Activated CD8-positive, alpha-beta memory T cell treated with anti-CD3 and anti-CD28 coated beads for 36 hours (primary cell): Measurements from ENCODE around the gene CSF3. TPM values are rescaled to one million over a fixed set of nuclear protein-coding genes. Genes with fewer than 3 reads are reported as not detected.
"Not testable (repeated sequence)": the region's sequence is repeated elsewhere in the genome, so short reads cannot be mapped to it uniquely, and the experiment has no call there.

Experiments used
- CTCF ChIA-PET: fragments of 350-600 bp; sonication (Branson Sonifier 250); formaldehyde crosslinking; loops from one replicate; lab custom pipeline; 2021; ENCODE audit warnings: antibody characterized with exemption; lab: Charles Lee
- POLR2A ChIA-PET: fragments of 350-600 bp; sonication (Branson Sonifier 250); formaldehyde crosslinking; loops from one replicate; lab custom pipeline; 2021; ENCODE audit warnings: antibody characterized with exemption; lab: Charles Lee
- total RNA-seq, 2 experiments: library from RNA; stranded (reverse); gene quantifications; one replicate each; pipeline ENCODE4 v1.2.3, GENCODE V29; 2021

The CSF3 gene
- total RNA-seq, 2 experiments from 2014 or later, result not detected

DNA sequence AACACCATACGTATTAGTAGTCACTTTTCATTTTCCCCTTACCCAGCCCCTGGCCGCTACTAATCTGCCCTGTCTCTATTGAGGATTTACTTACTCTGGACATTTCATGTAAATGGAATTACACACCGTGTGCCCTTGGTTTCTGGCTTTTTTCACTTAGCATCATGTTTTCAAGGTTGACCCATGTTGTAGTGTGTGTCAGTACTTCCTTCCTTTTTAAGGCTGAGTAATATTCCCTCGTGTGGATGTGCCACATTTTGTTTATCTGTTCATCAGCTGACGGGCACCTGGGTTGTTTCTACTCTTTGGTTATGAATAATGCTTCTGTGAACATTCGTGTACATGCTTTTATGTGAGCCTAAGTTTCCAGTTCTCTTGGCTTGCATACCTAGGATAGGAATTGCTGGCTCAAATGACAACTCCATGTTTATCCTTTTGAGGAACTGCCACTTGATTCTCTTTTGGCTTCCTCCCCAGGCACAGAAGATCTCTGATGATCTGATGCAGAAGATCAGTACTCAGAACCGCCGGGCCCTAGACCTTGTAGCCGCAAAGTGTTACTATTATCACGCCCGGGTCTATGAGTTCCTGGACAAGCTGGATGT is 26.9 kb upstream of the CSF3 start:
- CTCF ChIA-PET, result no interaction called here

DNA sequence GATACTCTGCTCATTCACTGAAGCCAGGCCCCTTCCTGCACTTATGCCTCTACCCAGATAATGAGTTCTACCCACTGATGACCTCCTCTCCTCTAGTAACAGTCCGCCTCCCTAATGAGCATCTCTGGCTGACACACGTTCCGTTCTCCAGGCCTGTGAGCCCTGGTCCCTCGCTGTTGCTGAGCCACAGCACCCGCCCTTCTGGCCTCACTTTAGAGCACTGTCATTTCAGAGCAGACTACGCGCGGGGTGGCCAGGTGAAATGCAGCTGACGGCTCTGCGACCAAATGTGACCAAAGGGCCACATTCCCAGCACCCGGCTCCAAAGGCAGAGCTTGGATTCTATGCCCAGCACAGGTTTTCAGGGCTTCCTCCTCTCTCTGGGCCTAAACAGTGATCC is 20.8 kb upstream of the CSF3 start:
- ChIA-PET CTCF (no interaction called here), POLR2A (no interaction called here)

More for the DNA sequence above, 26.9 kb upstream of the CSF3 start:
- POLR2A ChIA-PET, result interaction anchor here (0.6 kb wide), 1 partner anchor 15 kb away, joined by 5 read pairs; no protein-coding TSS in a partner anchor

DNA sequence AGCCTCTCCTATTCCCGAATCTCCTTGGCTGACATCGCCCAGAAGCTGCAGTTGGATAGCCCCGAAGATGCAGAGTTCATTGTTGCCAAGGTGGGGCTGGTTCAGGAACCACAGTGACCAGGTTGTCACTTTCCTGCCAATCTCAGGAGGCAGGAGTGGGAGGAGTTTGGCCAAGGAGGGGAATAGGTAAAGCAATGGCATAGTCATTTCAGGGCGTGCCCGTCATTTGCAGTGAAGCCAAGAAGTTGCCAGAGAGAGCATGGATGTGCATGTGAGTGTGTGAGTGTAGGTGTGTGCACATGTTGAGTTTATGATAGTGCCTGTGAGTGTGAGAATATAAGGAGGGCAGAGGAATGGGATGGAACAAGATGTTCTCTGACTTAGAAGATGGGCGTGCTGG is 19.8 kb upstream of the CSF3 start:
- ChIA-PET POLR2A (interaction anchor here (0.7 kb wide), 1 partner anchor 316 kb away, joined by 3 read pairs; no protein-coding TSS in a partner anchor), CTCF (interaction anchor here (1.5 kb wide), 1 partner anchor 32 kb away, joined by 4 read pairs; no protein-coding TSS in a partner anchor)

DNA sequence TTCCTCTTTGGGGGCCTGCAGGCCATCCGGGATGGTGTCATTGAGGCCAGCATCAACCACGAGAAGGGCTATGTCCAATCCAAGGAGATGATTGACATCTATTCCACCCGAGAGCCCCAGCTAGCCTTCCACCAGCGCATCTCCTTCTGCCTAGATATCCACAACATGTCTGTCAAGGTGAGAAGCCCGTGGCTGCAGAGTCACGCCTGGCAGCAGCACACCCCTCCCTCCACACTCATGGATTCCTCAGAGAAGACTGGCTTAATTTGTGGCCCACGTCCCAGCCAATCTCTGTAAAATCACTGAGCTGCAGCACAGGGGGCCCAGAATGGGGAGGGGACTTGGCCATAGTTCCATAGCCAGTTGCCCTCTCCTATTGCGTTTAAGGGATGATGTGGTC is 19.1 kb upstream of the CSF3 start:
- ChIA-PET CTCF (interaction anchor here (0.5 to 1.5 kb wide), 3 partner anchors 16 to 480 kb away, joined by 3 to 4 read pairs (median 3); no protein-coding TSS in a partner anchor), POLR2A (interaction anchor here (0.7 kb wide), 1 partner anchor 316 kb away, joined by 3 read pairs; no protein-coding TSS in a partner anchor)

- CTCF ChIA-PET, result interaction anchor here (0.9 to 1.5 kb wide), 3 partner anchors 17 to 31 kb away, joined by 3 to 4 read pairs (median 3); partner anchors contain the start of gene CSF3
- POLR2A ChIA-PET, result no interaction called here
Measured at GRCh38 chr17:39996800-39997199, 18.4 kb upstream of the CSF3 start.

DNA sequence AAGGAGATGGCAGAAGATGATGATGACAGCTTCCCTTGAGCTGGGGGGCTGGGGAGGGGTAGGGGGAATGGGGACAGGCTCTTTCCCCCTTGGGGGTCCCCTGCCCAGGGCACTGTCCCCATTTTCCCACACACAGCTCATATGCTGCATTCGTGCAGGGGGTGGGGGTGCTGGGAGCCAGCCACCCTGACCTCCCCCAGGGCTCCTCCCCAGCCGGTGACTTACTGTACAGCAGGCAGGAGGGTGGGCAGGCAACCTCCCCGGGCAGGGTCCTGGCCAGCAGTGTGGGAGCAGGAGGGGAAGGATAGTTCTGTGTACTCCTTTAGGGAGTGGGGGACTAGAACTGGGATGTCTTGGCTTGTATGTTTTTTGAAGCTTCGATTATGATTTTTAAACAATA is 17.7 kb upstream of the CSF3 start:
- POLR2A ChIA-PET, result no interaction called here
- CTCF ChIA-PET, result interaction anchor here (0.6 to 1.1 kb wide), 4 partner anchors 17 to 90 kb away, joined by 3 to 4 read pairs (median 4); partner anchors contain the start of genes CSF3 and PSMD3

DNA sequence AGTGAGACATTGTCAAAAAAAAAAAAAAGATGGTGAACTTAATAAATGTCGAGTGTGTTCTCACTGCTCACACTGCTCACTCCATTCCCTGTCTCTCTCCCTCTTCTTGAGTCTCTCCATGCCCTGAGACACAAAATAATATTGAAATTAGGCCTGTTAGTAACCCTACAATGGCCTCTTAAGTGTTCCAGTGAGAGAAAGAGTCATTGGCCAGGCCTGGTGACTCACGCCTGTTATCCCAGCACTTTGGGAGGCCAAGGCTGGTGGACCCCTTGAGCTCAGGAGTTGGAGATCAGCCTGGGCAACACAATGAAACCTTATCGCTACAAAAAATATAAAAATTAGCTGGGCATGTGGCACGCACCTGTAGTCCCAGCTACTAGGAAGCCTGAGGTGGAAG is 16.2 kb upstream of the CSF3 start:
- CTCF ChIA-PET, result no interaction called here

GRCh38 chr17:40000161-40000560 is 15.1 kb upstream of the CSF3 start:
- POLR2A ChIA-PET, result no interaction called here
- CTCF ChIA-PET, result no interaction called here

More for the DNA sequence above, 16.2 kb upstream of the CSF3 start:
- POLR2A ChIA-PET, result no interaction called here

- CTCF ChIA-PET, POLR2A ChIA-PET: not testable (repeated sequence)
Measured at GRCh38 chr17:40001335-40001734, 13.9 kb upstream of the CSF3 start.

- CTCF ChIA-PET, result interaction anchor here (1.0 kb wide), 1 partner anchor 9 kb away, joined by 4 read pairs; no protein-coding TSS in a partner anchor
- POLR2A ChIA-PET, result no interaction called here
Measured at GRCh38 chr17:40004072-40004471, 11.2 kb upstream of the CSF3 start.

DNA sequence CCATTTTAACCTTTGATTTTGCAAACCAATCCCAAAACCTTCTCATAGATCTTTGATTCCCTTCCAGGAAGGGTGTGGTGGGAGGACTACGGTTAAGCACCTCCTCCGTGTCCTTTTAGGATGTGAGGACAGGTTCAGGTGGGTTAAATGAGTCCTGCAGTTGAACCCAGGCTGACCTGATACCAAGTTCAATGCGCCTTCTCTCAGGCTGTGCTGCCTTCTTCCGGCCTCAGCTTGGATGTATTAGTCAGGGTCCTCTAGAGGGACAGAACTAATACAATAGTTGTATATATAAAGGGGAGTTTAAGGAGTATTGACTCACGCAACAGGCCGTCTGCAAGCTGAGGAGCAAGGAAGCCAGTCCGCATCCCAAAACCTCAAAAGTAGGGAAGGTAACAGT is 10.5 kb upstream of the CSF3 start:
- POLR2A ChIA-PET, result no interaction called here

DNA sequence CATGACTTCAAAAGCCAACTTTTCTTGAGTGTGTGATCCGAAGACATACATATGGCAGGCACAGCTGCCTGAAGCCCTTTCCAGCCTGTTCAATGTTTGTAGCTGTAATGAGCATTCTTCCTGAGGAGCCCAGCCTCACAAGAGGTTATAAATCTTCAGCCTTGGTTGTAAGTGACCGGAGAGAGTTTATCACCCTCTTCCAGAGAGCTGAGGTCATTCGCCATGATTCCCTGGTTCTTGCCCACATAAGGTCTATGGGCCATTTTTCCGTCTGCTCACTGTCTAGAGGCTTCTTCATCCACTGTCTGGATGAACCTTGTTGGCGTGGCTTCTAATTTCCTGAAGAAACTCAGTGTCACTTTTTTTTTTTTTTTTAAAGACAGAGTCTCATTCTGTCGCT is 9.7 kb upstream of the CSF3 start:
- ChIA-PET POLR2A (no interaction called here), CTCF (no interaction called here)

More for the DNA sequence above, 10.5 kb upstream of the CSF3 start:
- CTCF ChIA-PET, result no interaction called here

- CTCF ChIA-PET, result interaction anchor here (0.9 to 1.1 kb wide), 2 partner anchors 15 to 17 kb away, joined by 3 to 4 read pairs; no protein-coding TSS in a partner anchor
- POLR2A ChIA-PET, result not testable (repeated sequence)
Measured at GRCh38 chr17:40010946-40011500, 4.2 kb upstream of the CSF3 start.

DNA sequence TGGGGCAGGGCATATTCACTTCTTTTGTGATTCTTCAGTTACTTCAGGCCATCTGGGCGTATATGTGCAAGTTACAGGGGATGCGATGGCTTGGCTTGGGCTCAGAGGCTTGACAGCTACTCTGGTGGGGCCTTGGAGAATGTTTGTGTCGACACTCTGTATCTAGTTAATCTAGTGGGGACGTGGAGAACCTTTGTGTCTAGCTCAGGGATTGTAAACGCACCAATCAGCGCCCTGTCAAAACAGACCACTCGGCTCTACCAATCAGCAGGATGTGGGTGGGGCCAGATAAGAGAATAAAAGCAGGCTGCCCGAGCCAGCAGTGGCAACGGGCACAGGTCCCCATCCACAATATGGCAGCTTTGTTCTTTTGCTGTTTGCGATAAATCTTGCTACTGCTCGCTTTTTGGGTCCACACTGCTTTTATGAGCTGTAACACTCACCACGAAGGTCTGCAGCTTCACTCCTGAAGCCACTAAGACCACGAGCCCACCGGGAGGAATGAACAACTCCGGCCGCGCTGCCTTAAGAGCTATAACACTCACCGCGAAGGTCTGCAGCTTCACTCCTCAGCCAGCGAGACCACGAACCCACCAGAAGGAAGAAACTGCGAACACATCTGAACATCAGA is 3.1 kb upstream of the CSF3 start:
- CTCF ChIA-PET, result interaction anchor here (1.1 to 1.6 kb wide), 3 partner anchors 14 to 178 kb away, joined by 3 to 4 read pairs (median 4); no protein-coding TSS in a partner anchor
- POLR2A ChIA-PET, result not testable (repeated sequence)

DNA sequence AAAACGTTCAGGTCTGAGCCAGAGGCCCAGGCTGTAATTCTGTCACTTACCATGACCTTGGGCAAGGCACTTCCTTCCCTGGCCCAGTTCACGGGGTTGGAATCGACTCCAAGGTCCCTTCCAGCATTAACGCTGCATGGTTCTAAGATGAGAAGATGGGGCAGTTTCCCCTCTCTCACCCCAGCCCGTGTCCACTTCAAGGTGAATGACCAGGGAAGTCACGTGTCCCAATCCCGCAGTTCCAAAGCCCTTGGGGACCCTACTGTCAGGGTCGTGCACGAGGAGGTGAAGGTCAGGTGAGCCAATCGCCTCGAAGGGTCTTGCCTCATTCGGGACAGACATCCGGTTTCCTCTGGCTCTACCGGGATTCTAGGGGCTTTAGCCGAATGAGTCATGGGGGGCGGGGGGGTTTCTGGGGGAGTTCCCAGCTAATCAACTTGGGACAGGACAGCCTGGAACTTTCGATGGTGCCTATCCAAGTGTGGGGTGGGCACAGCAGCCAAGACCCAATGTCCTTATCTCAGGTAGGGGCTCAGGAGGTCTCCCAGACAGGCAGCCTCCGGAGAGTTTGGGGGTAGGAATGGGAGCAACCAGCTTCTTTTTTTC is 762 bp upstream of the CSF3 start:
- POLR2A ChIA-PET, result no interaction called here
- CTCF ChIA-PET, result interaction anchor here (1.0 to 2.4 kb wide), 5 partner anchors 12 to 99 kb away, joined by 3 to 14 read pairs (median 3); no protein-coding TSS in a partner anchor

GRCh38 chr17:40015998-40016985 is 1.1 kb downstream of the CSF3 start:
- CTCF ChIA-PET, result interaction anchor here (0.7 to 2.4 kb wide), 6 partner anchors 10 to 272 kb away, joined by 3 to 14 read pairs (median 5); partner anchors contain the start of gene CDC6

DNA sequence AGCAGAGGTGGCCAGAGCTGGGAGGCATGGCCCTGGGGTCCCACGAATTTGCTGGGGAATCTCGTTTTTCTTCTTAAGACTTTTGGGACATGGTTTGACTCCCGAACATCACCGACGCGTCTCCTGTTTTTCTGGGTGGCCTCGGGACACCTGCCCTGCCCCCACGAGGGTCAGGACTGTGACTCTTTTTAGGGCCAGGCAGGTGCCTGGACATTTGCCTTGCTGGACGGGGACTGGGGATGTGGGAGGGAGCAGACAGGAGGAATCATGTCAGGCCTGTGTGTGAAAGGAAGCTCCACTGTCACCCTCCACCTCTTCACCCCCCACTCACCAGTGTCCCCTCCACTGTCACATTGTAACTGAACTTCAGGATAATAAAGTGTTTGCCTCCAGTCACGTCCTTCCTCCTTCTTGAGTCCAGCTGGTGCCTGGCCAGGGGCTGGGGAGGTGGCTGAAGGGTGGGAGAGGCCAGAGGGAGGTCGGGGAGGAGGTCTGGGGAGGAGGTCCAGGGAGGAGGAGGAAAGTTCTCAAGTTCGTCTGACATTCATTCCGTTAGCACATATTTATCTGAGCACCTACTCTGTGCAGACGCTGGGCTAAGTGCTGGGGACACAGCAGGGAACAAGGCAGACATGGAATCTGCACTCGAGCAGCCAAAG is 2.3 kb downstream of the CSF3 start:
- ChIA-PET POLR2A (no interaction called here), CTCF (interaction anchor here (1.0 to 1.1 kb wide), 2 partner anchors 17 to 151 kb away, joined by 3 read pairs; no protein-coding TSS in a partner anchor)

More at GRCh38 chr17:40015998-40016985, 1.1 kb downstream of the CSF3 start:
- POLR2A ChIA-PET, result no interaction called here
